GM18502 (cell line): ENCODE results near the gene STX1A.
"Not testable (repeated sequence)": the region's sequence is repeated elsewhere in the genome, so short reads cannot be mapped to it uniquely, and the experiment has no call there.

Experiments
- ATAC-seq: cut with Tn5 transposase; IDR thresholded peaks from one replicate; pipeline ENCODE4 v1.9.1; 2021; ENCODE audit warnings: mild to moderate bottlenecking; ENCODE audit not compliant: unreplicated experiment, poor library complexity

The STX1A gene

DNA sequence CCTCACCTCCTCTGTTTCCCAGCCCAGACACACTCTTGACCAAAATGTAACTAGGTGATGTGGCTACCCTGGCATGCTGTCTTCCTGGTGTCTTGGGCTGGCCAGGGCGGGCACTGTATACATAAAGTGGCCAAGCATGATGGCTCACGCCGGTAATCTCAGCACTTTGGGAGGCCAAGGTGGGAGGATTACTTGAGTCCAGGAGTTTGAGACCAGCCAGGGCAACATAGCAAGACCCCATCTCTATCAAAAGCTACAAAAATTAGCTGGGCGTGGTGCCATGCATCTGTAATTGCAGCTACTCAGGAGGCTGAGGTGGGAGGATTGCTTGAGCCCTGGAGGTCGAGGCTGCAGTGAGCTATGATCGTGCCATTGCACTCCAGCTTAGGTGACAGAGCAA lies 6.2 kb downstream of the STX1A start:
- not testable (repeated sequence) for ATAC-seq

DNA sequence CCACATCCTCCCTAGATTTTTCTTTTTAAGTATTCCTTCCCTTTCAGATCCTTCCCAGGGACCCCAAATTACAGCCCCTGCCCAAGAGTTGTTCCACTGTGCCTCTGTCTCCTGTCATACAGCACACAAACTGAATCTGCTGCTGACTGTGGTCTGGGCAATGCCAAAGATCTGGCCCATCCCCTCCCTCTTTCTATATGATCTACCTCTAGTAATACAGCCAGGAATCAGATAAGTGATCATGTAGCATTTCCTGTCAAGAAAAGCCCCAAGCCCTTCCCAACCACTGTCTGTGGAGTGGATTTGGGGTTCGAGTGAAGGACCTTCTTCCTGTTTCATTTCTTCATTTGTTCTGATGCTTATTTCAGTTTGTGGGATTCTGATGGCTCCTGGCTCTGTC lies 6.7 kb downstream of the STX1A start:
- no peak for ATAC-seq

DNA sequence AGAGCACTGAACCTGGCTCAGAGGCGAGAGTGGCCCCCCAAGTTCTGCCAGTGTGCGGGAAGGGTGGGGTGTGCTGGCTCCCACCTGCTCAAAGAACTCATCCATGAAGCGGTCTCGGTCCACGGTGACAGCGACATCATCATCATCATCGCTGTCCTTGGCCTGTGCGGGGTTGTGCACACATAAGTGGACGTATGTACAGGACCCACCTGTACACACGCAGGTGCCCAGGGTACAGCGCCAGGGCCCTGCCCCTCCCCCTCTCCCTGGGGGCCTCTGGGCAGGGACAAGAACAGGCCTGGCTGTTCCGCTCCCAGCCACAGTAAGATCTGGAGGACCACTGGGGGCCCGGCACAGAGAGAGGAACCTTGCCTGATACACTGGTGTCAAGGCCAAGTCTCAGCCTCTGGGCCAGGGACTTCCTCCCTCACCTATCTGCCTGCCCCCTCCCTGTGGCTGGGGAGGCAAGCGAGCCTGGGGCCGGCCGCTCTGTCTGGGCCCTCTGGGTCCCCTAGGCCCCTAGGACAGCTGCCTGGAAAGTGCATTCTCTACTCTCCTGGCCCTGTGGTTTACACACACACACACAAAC lies 10.4 kb downstream of the STX1A start:
- ATAC-seq: no peak

DNA sequence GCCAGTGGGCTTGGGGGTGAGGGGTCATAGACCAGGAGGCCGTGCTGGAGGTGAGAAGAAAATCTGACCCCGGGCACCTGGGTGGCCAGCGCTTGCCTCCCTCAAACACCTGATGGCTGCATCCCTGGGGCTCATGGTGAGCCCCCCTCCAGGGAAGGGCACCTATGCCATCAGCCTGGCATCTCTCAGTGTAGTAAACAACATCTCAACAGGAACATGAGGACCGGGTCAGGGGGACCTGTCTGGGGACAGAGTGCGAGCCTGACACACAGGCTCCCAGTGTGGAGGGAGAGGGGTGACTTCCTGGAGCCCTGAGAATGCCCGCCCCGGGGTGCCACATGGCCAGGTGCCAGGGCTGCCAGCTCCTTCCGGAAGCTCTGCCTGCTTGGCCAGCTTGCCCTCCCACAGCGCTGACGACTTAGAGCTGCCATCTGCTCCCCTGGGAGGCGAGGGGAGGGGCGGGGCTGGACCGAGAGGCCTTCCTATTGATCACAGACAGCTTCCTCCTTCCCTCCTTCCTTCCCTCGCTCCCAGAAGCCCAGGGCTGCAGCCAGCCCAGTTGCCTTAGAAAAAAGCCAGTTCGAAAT lies 12.3 kb downstream of the STX1A start:
- ATAC-seq: no peak

GRCh38 chr7:73706126-73707044 lies 13.1 kb downstream of the STX1A start:
- ATAC-seq: no peak

- ATAC-seq: no peak
Observed at GRCh38 chr7:73705551-73705920, 13.9 kb downstream of the STX1A start.

DNA sequence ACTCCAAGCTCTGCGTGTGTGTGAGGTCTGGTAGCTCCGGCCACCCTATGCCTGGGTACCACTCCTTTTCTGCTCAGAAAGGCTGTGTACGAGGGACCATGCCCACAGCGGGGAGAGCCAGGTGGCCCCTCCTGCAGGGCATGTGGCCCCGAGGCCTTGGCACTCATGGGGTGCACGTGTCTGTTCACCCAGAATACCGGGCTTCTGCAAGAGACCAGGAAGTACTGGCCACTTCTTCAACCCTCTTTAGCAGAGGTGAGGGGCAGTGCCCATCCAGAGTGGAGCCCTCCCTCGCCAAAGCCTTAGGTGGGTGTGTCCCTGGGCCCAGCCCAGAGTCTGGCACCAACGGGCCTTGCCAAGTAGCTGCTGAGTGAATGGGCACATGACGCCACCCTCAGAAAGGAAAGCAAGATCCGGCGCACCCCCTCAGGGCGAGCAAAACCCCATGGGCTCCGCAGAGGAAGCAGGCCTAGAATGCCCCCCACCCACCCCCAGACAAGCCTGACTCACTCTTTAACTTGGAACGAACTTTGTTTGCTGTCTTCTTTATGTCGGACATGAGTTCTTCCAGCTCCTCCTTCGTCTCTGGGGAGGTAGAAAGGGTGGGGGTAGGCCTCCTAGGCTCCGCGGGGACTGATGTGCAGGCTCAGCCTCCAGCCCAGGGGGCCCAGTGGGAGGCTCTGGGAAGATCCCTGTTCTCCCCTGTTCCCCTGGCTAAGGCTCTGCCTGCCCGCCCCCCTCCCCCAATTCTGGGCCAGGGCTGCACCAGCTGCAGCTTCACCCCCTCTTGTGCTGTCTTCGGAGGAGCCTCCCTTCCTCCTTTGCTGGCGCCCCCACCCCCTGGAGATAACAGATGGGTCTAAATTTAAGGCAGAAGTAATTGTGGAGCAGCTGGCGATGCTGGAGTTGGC lies 14.6 kb downstream of the STX1A start:
- no peak for ATAC-seq

- ATAC-seq: no peak
Observed at GRCh38 chr7:73703757-73704639, 15.5 kb downstream of the STX1A start.

DNA sequence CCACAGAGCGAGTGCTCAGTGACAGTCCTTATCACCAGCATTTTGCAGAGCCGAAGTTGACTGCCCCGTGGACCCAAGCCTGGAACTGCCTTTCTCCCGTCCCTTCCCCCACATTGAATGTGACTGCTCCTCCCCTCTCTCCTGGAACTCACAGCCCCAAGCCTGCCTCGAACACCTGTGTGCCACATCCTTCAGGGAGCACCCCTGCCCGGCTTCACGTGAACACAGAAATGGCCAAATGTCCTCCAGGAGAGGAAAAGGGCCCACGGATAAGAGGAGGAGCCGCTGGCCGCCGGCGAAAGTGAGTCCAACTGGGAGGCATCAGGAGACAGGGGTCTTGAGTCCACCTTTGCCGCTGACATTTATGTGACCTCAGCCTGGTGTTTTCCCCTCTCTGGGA lies 16.2 kb downstream of the STX1A start:
- ATAC-seq: no peak

DNA sequence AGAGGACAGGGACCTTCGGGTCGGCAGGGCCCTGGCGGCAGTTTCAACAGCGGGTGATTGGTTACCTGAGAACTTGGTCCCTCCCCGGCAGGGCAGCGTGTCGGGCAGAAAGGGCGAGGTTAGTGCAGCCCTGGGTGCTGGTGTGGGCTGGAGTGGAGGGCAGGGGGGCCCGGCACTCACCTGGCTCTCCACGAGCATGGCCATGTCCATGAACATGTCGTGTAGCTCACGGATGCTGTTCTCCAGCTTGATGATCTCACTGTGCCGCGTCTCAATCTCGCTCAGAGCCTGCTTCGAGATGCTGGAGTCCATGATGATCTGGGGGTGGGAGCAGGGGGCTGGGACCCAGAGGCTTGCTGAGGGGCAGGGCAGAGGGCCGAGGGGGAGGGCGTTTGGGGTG lies 16.8 kb downstream of the STX1A start:
- ATAC-seq: no peak

DNA sequence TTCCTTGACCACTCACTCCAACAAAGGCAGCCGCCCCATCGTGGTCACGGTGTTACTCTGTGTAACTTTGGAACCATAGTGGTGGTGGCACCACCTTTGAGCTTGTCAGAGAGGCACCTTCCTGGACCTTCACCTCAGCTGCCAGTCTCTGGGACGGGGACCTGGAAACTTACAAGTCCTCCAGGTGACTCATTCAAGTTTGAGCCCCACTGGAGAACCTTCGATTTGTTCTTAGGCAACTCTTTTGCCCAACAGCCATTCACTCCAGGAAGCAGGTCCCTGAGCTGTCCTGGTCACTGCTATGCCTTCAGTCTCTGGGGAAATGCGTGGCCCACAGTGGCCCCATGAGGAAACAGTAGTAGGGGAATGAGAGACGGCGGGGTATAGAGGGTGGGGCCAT lies 17.2 kb downstream of the STX1A start:
- no peak for ATAC-seq

- no peak for ATAC-seq
Observed at GRCh38 chr7:73701357-73701995, 18.0 kb downstream of the STX1A start.

DNA sequence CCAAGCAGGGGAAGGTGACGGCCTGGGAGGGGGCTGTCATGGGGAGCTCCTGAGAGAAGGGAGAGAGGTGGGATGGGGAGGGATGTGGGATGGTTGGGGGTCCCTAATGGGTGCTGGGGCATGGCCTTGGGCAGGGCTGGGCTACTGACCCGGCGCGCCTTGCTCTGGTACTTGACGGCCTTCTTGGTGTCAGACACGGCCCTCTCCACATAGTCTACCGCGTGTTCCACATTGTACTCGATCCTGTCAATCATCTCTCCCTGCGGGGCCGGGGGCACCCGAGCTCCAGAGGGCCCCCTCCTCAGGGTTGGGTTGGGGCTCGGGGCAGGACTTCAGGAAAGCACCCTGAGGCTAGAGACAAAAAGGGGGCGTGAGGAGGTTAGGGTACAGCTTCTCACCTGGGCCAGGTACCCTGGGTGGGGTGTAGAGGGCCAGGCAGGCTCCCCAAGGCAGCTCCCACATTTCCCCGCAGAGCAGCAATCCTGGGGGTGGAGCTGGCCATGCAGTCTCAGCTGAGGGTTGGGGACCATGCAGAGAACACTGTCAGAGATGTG lies 18.8 kb downstream of the STX1A start:
- no peak for ATAC-seq

DNA sequence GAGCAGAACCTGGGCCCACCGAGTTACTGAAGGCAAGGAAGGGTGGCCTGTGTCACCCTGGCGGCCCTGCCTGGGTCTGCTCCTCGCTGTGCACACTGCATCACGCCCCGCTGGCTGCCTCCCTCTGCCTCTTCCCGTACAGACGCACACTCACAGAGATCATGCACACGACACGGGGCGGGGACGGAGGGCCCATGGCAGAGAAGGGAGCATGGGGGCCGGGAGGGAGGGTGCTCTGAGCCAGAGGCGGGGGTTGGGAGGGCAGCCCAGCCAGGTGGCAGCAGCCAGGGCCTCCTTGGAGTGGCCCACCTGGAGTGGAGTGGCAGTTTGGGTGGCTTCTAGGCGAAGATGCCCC lies 19.4 kb downstream of the STX1A start:
- ATAC-seq: no peak

DNA sequence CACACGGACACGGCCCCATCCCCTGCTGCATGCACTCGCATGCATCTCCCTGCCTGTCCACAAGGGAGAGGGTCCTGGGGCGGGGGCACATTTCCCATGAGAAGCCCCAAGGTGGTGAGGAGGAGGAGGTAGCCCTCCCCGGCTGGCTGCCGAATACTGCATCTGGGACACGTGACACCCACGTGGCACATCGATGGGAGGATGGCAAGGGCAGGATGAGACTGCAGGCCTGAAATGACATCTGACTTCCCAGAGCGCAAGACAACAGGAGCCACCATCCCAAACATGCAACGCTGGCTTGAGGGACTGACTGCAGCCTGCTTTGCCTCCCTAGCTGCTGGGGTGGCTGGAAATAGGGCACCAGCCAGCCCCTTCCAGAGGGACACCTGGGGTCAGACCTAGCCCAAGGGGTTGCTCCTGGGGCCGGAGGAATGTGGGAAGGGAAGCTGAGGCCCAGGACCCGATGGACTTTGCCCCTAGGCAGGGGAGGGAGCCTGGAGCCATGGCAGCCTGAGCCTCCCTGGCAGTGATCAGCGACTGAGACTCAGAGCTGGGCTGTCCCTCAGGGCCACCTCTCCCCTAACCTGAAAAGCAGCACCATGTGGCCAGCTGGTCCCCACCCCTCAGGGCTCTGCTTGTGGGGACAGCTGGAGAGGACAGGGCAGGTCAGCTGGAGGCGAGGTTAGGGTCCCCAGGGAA lies 19.9 kb downstream of the STX1A start:
- ATAC-seq: no peak

DNA sequence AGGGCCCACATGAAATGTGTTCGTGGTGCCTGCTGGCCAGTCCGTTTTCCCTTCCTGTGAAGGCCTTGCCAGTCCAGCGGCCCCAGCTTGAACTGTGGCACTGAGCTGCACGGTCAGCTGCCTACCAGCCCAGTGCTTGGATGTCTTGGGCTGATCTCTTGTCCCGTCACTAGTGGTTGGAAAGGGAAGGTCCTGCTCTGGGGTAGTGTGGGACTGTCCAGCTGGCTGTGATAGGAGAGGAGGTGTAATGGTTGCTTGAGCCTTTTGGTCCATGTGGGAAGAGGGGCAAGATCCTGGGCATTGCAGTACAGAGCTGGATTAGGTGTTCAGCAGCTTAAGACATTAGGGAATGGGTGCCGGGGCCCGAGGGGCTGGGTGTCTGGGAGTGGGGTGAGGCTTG lies 21.1 kb downstream of the STX1A start:
- no peak for ATAC-seq

DNA sequence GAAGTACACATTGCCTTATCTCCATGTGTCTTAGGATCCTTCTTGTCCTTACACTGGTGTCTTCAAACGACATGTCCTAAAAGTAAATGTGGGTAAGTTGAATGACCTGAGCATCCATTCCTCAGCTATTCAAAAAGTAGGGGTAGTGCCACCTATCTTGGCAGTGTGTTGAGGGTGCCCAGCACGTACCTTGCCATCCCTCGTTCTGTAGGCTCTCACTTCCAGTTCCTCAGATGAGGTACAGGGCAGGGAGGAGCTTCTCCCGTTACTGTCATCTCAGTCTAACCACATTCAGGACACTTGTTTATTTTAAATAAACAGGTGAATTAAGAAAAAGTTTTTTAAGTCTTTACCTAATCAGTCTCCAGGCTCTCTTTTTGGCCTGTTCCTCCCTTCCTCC lies 23.1 kb downstream of the STX1A start:
- no peak for ATAC-seq

DNA sequence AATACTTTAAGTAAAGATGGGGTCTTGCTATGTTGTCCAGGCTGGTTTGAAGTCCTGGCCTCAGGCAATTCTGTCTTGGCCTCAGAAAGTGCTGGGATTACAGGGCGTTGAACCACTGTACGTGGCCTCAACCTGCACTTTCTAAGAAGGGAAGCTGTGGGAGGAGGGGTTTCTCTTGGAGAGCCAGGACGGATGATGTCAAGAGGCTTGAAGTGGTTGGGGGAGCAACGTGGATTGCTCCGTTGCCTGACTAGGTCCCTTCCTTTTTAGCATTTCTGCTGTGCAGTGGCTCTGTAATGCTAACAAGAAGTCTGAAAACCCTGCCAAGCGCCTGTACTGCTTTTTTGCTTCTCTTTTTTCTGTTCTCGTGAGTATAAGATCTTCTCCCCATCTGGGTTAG lies 28.8 kb downstream of the STX1A start:
- ATAC-seq: no peak
